Right lung (tissue), 5 donors: ENCODE data around the gene ATPAF1. TPM values are rescaled to one million over a fixed set of nuclear protein-coding genes. Genes with fewer than 3 reads are reported as not detected.
"Not testable (repeated sequence)": the region's sequence is repeated elsewhere in the genome, so short reads cannot be mapped to it uniquely, and the experiment has no call there.

Experiments
- DNase-seq, 2 donors: peaks; one replicate each; pipeline ENCODE4 v3.0.0-alpha.2; 2013
- polyA plus RNA-seq, 5 donors: library from polyadenylated mRNA; unstranded; fragments of 120-200 nt; gene quantifications; one replicate each; pipeline versions ENCODE4 v1.2.1 to v1.2.3, GENCODE V29; 2013; ENCODE audit warnings: inconsistent platforms in 1 of 5, low replicate concordance in 1 of 5; ENCODE audit not compliant: insufficient read length in 5 of 5, insufficient read depth in 1 of 5

The ATPAF1 gene
- polyA plus RNA-seq, 5 donors, result 60.6 to 86.6 (median 77.6) TPM

- no peak for DNase-seq
These were observed 15.7 kb downstream of the ATPAF1 start for GRCh38 chr1:46652321-46653100.

DNA sequence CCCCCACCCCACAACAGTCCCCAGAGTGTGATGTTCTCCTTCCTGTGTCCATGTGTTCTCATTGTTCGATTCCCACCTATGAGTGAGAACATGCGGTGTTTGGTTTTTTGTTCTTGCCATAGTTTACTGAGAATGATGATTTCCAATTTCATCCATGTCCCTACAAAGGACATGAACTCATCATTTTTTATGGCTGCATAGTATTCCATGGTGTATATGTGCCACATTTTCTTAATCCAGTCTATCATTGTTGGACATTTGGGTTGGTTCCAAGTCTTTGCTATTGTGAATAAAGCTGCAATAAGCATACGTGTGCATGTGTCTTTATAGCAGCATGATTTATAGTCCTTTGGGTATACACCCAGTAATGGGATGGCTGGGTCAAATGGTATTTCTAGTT, 17.0 kb downstream of the ATPAF1 start:
- not testable (repeated sequence) for DNase-seq

- no peak for DNase-seq
These were observed 17.7 kb downstream of the ATPAF1 start for GRCh38 chr1:46650491-46650890.

DNA sequence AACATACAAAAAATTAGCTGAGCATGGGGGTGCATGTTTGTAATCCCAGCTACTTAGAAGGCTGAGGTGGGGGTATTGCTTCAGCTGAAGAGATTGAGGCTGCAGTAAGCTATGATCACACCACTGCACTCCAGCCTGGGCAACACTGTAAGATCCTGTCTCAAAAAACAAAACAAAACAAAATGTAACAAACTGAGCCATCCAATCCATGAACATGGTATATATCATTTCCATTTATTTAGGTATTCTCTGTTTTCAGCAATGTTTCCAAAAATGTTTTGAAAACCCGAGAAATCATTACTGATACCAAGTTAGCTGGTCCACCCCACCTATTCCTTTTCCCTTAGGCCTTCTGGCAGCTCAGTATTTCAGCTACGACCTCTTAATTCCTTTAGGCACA, 18.4 kb downstream of the ATPAF1 start:
- DNase-seq, result no peak

DNA sequence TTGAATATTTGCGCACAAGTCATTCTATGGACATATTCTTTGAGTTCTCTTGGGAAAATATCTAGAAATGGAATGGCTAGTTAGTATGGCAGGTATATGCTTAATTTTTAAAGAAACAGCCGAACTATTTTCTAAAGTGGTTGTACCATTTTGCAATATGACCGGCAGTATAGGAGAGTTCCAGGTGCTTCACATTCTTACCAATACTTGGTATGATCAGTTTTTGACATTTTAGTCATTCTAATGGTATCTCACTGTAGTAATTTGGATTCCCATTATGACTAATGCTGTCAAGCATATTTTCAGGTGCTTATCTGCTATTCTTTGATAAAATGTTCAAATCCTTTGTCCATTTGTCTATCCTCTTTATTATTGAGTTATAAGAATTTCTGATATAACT, 20.6 kb downstream of the ATPAF1 start:
- no peak for DNase-seq

DNA sequence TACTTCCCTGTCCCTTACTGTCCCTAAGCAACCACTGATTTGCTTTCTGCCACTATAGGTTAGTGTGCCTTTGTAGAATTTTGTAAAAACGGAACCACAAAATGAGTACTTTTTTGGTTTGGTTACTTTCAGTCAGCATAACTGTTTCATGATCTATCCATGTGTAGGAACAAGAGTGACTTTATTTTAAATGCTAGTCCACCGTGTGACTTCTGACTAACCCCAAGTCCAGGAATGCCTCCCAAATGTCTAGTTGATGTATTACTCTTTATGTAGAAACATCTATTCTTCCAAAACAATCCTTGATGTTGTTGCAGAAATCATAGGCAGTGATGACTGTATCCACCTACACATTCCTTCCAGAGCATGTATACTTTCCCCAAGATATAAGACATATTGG, 21.3 kb downstream of the ATPAF1 start:
- DNase-seq, result no peak

GRCh38 chr1:46646331-46646730, 21.8 kb downstream of the ATPAF1 start:
- DNase-seq, result no peak

DNA sequence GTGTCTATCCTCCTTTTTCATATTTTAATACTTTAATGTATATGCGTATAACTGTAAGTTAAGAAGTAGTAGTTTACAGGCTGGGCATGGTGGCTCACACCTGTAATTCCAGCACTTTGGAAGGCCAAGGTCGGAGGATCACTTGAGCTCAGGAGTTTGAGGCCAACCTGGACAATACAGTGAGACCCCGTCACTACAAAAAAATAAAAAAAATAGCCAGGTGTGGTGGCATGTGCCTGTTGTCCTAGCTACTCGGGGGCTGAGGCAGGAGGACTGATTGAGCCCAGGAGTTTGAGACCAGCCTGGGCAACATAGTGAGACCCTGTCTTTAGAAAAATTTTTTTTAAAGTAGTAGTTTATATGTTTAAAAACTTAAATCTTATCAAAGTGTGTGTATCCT, 22.3 kb downstream of the ATPAF1 start:
- no peak for DNase-seq

DNA sequence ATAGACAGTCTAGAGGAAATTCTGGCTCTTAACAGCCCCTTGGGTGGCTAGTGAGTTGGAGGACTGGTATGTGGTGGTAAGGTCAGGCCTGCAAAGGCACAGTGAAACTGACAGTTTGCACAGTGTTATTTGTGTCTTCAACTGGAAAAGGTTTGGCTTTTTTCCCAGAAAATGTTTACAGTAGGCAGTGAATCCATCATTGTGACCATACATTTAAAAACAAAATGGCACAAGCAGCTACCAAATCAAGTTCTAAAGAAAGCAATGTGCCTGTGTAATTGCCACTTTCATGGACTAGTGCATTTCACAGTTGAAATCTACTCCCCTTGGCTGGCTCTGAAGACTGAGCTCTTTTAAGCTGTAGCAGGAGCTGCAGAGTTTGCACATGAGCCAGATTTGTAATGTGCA, 24.8 kb downstream of the ATPAF1 start:
- DNase-seq, result peak; percentile 25 to 33

DNA sequence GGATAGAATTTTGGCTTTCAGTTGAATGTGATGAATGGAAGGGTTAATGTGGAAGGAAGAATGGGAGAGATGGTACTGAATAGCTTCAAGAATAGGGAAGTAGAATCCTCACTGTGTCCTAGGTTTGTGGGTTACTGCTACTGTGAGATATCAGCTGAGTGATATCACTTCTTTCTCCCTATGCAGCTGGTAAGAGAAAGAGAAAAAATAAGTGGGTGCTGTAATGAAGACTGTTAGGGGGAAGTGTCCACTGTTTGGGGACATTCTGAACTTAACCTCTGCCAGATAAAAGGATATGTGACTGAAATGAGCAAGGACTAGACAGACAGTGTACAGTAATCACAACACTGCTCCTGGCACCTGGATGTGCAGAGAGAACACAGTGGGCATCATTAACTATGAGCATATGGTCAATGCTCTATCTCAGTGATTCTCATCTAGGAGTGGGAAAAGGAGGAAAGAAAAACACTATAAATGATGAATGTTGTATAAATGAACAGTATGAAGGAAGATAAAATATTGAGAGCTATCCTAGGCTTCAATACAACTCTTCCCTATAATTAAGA, 26.0 kb downstream of the ATPAF1 start:
- no peak for DNase-seq

- no peak for DNase-seq
These were observed 28.6 kb downstream of the ATPAF1 start for GRCh38 chr1:46639547-46639946.

GRCh38 chr1:46638921-46639320, 29.2 kb downstream of the ATPAF1 start:
- no peak for DNase-seq

DNA sequence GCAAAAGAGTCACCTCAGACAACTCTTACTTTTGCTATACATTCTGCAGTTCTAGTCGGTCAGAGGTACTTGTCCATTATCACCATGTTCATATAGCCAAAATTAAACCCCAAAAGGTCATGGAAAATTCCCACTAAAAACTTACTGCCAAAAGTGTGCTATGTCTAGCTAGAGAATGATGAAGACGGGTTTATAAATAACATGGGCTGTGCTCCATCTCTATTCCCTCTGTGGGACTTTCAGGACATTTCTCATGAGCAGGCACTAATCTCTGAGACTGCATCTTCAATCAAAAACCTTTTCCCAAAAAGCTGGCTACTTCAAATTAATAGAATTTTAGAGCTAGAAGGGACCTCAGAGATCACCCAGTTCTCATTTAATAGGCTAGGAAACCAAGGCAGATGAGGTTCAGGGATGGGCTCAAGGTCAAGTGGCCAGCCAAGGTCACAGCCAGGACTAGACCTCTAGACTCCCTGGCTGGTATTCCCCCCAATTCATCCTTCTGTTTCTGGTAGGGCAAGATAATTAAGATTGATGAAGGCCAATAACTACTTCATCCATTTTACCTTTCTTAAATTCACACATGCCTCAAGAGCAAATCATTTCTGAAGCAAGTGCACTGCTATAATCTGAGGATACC, 30.6 kb downstream of the ATPAF1 start:
- DNase-seq, result no peak

GRCh38 chr1:46635205-46635604, 33.0 kb downstream of the ATPAF1 start:
- DNase-seq, result no peak

DNA sequence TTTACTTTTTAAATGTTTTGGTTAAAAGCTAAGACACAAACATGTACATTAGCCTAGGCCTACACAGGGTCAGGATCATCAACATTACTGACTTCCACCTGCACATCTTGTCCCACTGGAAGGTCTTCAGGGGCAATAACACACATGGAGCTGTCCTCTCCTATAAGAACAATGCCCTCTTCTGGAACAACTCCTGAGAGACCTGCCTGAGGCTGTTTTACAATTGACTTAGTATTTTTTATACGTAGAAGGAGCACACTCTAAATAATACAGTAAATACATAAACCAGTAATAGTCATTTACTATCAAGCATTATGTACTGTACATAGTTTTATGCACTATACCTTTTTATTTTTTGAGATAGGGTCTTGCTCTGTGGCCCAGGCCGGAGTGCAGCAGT, 37.4 kb downstream of the ATPAF1 start:
- DNase-seq, result no peak

- no peak for DNase-seq
These were observed 44.2 kb downstream of the ATPAF1 start for GRCh38 chr1:46623743-46624644.

DNA sequence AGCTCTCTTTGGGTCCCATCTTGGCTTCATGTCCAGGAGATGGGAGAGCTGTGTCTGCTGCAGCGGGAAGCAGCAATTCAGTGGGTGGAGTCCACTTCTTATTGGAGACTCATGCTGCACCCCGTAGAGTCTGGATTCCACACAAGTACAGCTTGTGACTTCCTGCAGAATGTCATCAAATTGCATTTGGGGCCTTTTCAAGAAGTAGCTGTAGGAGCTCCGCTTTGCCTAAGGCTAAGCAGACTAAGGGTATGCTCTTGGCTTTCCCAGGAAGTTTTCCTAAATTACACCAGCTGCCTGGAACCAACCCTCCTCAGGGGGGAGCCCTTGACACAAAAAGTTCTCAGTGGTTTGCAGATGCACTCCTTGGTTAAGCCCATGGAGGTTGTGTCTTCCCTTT, 45.8 kb downstream of the ATPAF1 start:
- DNase-seq, result no peak

DNA sequence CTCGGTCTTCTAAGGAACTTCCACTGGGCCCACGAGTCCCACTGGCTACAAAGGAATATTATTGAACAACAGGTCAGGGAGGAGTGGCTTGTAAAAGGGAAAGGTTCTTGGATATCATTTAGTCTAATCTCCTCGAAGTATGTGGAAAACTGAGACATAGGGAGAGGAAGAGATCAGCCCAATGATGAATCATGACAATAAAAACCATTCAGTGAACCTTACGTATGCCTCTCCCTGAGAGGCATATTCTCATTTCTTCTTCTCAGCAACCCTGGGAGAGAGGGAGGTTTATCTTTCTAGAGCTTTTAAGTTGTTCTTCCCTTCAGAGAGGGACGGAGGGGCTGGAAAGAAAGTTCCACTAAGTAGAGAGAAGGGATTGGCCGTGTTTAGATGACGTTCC, 46.2 kb downstream of the ATPAF1 start:
- DNase-seq, result no peak

- DNase-seq, result no peak
These were observed 48.4 kb downstream of the ATPAF1 start for GRCh38 chr1:46619656-46620258.

- no peak for DNase-seq
These were observed 49.3 kb downstream of the ATPAF1 start for GRCh38 chr1:46618754-46619415.

DNA sequence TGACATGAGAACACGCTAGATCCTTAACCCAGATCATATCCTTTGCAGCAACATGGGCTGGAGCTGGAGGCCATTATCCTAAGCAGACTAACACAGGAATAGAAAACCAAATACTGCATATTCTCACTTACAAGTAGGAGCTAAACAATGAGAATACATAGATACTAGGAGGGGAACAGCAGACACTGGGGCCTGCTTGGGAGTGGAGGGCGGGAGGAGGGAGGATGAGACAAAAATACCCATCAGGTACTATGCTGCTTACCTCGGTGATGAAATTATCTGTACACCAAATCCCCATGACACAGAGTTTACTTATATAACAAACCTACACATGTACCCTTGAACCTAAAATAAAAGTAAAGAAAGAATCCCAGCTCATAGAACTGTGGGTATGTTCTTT, 50.3 kb downstream of the ATPAF1 start:
- DNase-seq, result no peak
